Measurements from ENCODE around the gene CGB8. TPM values are rescaled to one million over a fixed set of nuclear protein-coding genes. Genes with fewer than 3 reads are reported as not detected.

Gene CGB8
- total and polyA plus RNA-seq, 2 of the 8 experiments (the other 6 are each of a cell fraction or from before 2014, with no cell fraction given): 0.09 TPM; not detected in 1

DNA sequence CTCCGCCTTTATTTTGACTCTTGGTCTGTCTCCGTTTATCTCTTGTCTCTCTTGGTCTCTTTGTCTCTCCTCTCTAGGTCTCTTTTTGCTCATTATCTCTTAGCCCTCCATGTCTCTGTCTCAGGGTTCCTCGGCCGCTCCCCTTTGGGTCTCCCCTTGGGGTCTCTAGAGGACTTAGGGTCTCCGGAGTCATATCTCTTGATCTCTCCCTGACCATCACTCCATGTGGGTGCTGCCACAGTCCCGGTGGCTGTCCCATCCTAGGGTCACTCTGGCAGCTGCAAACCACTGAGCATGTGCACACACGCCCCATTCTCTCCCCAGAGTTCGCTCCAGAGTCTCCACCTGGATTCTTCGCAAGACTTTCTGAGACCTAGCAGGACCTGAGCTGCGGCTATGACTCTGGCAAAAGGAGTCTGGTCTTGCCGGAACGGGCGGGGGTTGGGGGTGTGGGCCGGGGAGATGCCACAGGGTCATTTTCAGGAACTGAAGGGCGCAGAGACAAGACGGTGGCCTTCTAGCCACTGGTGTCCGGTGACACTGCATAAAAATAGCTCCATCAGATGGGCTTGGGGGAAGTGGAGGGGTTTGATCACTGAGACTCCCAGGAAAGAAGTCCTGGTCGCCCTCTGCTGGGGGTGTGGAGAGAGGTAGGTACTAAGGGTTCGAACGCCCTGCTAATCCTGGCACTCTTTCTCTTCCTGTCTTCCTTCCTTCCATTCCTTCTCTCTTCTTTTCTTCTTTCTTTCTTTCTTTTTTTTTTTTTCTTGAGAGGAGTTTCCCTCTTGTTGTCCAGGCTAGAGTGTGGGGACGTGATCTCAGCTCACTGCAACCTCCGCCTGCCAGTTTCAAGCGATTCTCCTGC, 24.8 kb upstream of the CGB8 start (continued):
- TF ChIP-seq, protein P1, sequence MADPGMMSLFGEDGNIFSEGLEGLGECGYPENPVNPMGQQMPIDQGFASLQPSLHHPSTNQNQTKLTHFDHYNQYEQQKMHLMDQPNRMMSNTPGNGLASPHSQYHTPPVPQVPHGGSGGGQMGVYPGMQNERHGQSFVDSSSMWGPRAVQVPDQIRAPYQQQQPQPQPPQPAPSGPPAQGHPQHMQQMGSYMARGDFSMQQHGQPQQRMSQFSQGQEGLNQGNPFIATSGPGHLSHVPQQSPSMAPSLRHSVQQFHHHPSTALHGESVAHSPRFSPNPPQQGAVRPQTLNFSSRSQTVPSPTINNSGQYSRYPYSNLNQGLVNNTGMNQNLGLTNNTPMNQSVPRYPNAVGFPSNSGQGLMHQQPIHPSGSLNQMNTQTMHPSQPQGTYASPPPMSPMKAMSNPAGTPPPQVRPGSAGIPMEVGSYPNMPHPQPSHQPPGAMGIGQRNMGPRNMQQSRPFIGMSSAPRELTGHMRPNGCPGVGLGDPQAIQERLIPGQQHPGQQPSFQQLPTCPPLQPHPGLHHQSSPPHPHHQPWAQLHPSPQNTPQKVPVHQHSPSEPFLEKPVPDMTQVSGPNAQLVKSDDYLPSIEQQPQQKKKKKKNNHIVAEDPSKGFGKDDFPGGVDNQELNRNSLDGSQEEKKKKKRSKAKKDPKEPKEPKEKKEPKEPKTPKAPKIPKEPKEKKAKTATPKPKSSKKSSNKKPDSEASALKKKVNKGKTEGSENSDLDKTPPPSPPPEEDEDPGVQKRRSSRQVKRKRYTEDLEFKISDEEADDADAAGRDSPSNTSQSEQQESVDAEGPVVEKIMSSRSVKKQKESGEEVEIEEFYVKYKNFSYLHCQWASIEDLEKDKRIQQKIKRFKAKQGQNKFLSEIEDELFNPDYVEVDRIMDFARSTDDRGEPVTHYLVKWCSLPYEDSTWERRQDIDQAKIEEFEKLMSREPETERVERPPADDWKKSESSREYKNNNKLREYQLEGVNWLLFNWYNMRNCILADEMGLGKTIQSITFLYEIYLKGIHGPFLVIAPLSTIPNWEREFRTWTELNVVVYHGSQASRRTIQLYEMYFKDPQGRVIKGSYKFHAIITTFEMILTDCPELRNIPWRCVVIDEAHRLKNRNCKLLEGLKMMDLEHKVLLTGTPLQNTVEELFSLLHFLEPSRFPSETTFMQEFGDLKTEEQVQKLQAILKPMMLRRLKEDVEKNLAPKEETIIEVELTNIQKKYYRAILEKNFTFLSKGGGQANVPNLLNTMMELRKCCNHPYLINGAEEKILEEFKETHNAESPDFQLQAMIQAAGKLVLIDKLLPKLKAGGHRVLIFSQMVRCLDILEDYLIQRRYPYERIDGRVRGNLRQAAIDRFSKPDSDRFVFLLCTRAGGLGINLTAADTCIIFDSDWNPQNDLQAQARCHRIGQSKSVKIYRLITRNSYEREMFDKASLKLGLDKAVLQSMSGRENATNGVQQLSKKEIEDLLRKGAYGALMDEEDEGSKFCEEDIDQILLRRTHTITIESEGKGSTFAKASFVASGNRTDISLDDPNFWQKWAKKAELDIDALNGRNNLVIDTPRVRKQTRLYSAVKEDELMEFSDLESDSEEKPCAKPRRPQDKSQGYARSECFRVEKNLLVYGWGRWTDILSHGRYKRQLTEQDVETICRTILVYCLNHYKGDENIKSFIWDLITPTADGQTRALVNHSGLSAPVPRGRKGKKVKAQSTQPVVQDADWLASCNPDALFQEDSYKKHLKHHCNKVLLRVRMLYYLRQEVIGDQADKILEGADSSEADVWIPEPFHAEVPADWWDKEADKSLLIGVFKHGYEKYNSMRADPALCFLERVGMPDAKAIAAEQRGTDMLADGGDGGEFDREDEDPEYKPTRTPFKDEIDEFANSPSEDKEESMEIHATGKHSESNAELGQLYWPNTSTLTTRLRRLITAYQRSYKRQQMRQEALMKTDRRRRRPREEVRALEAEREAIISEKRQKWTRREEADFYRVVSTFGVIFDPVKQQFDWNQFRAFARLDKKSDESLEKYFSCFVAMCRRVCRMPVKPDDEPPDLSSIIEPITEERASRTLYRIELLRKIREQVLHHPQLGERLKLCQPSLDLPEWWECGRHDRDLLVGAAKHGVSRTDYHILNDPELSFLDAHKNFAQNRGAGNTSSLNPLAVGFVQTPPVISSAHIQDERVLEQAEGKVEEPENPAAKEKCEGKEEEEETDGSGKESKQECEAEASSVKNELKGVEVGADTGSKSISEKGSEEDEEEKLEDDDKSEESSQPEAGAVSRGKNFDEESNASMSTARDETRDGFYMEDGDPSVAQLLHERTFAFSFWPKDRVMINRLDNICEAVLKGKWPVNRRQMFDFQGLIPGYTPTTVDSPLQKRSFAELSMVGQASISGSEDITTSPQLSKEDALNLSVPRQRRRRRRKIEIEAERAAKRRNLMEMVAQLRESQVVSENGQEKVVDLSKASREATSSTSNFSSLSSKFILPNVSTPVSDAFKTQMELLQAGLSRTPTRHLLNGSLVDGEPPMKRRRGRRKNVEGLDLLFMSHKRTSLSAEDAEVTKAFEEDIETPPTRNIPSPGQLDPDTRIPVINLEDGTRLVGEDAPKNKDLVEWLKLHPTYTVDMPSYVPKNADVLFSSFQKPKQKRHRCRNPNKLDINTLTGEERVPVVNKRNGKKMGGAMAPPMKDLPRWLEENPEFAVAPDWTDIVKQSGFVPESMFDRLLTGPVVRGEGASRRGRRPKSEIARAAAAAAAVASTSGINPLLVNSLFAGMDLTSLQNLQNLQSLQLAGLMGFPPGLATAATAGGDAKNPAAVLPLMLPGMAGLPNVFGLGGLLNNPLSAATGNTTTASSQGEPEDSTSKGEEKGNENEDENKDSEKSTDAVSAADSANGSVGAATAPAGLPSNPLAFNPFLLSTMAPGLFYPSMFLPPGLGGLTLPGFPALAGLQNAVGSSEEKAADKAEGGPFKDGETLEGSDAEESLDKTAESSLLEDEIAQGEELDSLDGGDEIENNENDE (IDR thresholded peaks at IDR 0.05; ENCODE audit: insufficient replicate concordance, low read length): no peak
- TF ChIP-seq BACH1 (IDR thresholded peaks at IDR 0.05; ENCODE audit: low read length): 0 out of 2 replicates have a peak, but pooled peaks have one; percentile 27

All from H1 (cell line).